ENCODE data around the gene NUDCD3.

DNA sequence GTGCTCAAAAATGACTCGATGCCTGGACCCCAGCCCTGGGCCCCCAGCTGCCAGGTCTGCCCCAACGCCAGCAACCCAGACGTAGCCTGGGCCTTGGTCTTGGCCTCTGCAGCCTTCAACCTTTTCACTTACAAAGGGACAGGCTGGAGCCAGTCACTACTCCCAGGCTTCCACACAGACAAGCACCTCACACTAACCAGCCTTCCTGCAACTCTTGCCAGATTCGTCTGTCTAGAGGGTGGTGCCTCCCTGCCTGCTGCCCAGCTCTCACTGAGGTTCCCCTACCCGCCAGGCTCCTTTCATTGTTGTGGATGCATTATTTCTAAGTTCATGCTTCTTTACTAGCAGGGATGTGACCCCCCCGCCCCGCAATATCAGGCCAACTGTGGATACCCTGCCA is 56.3 kb downstream of the NUDCD3 start:
- TF ChIP-seq, protein P1, sequence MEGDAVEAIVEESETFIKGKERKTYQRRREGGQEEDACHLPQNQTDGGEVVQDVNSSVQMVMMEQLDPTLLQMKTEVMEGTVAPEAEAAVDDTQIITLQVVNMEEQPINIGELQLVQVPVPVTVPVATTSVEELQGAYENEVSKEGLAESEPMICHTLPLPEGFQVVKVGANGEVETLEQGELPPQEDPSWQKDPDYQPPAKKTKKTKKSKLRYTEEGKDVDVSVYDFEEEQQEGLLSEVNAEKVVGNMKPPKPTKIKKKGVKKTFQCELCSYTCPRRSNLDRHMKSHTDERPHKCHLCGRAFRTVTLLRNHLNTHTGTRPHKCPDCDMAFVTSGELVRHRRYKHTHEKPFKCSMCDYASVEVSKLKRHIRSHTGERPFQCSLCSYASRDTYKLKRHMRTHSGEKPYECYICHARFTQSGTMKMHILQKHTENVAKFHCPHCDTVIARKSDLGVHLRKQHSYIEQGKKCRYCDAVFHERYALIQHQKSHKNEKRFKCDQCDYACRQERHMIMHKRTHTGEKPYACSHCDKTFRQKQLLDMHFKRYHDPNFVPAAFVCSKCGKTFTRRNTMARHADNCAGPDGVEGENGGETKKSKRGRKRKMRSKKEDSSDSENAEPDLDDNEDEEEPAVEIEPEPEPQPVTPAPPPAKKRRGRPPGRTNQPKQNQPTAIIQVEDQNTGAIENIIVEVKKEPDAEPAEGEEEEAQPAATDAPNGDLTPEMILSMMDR (conservative IDR thresholded peaks at IDR 0.05; ENCODE audit: low read depth, low read length), result no peak
- TF ChIP-seq EZH2phosphoT487 (IDR thresholded peaks at IDR 0.05; ENCODE audit: borderline replicate concordance, low read length), result no peak
- no peak for TF ChIP-seq EZH2 (IDR thresholded peaks at IDR 0.05; ENCODE audit: low read length, unreplicated experiment)

Data from PC-3 (cell line).